ENCODE data around the gene TUBA4A. TPM values are rescaled to one million over a fixed set of nuclear protein-coding genes. Genes with fewer than 3 reads are reported as not detected.

TUBA4A gene
- total and polyA plus RNA-seq, 7 donors = 47.1 to 109 (median 74.4) TPM

DNA sequence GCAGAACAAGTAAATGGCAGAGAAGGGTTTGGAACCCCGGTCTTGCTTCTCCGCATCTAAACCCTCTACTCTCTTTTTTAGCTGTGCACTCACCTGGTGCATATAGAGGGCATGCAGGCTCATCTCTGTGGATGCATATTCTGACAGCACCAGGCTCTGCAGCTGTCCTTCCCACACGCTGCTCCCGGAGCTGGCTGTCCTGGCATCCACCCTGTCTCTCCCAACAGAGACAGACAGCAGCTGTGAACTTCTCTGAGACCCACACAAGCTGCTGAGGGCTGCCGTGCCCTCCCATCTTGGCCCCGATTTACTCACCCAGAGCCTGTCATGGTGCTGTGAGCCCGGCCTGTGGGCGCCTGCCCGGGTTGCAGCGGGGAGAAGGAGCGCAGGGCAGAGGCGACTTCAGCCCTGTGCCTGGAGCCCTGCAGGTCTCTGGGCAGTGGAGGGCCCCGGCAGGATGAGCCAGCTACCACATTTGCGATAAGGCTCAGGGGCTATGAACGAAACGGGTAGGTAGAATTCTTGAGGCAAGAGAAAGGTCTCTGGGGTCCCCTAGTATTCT is 31.7 kb downstream of the TUBA4A start:
- DNase-seq = no peak
- intact Hi-C loops (cut with DNase I) = loop anchor here (10.0 kb wide), 1 partner anchor 163 kb away; the partner anchor contains the start of gene DNPEP
- no peak for TF ChIP-seq POLR2AphosphoS5 (IDR thresholded peaks at IDR 0.05)
- WGBS, 2 donors = 95 to 96% methylated on average over 16 of the region's 16 CpGs
- no peaks in the 10 kb centered on the region for H3K27me3 ChIP-seq
- H3K36me3 ChIP-seq = peaks cover 56 to 74% (median 61%) of the 10 kb centered on the region in 4 donors
- peaks cover 0 to 31% (median 28%) of the 10 kb centered on the region in 4 donors for H3K4me1 ChIP-seq
- H3K27ac ChIP-seq = no peak overlapping the region
- H3K4me3 ChIP-seq = no peak overlapping the region
- H3K9me3 ChIP-seq = no peaks in the 10 kb centered on the region

DNA sequence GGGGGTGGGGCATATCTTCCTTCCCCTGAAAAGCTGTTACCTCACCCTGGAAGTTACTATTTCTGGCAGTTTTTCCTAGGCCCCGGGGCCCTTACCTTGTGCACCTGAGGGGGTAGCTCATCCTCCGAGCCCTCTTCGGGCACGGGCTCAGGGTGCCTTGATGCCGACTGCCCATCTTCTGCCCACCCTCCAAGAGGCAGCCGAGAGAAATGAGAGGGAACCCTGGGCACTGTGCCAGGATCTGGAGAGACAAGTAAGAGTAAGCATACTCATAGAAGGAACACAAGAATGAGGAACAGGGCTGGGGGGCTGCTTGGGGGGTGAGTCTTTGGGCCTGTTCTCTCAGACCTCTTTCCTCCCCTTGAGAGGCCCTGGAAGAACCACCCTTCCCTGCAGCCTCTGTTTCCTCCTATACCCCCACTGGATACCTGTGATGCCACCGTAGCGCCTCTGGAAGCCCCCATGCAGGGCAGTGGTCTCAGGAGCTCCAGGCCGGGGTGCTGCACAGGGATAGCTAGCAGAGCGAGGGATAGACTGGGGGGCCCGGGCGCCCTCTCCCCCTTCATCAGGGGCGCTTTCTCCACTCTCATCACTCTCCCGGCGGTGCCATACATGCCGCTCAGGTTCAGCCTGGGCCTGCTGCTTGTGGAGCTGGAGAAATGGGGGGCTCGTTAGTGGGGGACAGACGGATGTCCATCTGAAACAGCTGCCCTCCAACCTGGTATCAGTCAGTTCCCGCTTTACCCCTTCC is 32.9 kb downstream of the TUBA4A start:
- peaks cover 56 to 62% (median 59%) of the 10 kb centered on the region in 4 donors for H3K36me3 ChIP-seq
- DNase-seq = no peak
- H3K27ac ChIP-seq = peak overlapping the region in 1 of 4 donors; percentile 8
- H3K9me3 ChIP-seq = no peaks in the 10 kb centered on the region
- H3K4me1 ChIP-seq = peaks cover 0 to 37% (median 32%) of the 10 kb centered on the region in 4 donors
- 95% methylated on average over 19 of the region's 19 CpGs for WGBS, 2 donors
- H3K27me3 ChIP-seq = no peaks in the 10 kb centered on the region
- no peak for TF ChIP-seq EP300 (IDR thresholded peaks at IDR 0.05)
- TF ChIP-seq POLR2AphosphoS5 (IDR thresholded peaks at IDR 0.05) = no peak
- TF ChIP-seq, protein P1, sequence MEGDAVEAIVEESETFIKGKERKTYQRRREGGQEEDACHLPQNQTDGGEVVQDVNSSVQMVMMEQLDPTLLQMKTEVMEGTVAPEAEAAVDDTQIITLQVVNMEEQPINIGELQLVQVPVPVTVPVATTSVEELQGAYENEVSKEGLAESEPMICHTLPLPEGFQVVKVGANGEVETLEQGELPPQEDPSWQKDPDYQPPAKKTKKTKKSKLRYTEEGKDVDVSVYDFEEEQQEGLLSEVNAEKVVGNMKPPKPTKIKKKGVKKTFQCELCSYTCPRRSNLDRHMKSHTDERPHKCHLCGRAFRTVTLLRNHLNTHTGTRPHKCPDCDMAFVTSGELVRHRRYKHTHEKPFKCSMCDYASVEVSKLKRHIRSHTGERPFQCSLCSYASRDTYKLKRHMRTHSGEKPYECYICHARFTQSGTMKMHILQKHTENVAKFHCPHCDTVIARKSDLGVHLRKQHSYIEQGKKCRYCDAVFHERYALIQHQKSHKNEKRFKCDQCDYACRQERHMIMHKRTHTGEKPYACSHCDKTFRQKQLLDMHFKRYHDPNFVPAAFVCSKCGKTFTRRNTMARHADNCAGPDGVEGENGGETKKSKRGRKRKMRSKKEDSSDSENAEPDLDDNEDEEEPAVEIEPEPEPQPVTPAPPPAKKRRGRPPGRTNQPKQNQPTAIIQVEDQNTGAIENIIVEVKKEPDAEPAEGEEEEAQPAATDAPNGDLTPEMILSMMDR (IDR thresholded peaks at IDR 0.05) = no peak
- no peak for TF ChIP-seq POLR2A (IDR thresholded peaks at IDR 0.05)
- H3K4me3 ChIP-seq = no peak overlapping the region
- intact Hi-C loops (cut with DNase I) = loop anchor here (10.0 kb wide), 1 partner anchor 164 kb away; the partner anchor contains the start of gene DNPEP

DNA sequence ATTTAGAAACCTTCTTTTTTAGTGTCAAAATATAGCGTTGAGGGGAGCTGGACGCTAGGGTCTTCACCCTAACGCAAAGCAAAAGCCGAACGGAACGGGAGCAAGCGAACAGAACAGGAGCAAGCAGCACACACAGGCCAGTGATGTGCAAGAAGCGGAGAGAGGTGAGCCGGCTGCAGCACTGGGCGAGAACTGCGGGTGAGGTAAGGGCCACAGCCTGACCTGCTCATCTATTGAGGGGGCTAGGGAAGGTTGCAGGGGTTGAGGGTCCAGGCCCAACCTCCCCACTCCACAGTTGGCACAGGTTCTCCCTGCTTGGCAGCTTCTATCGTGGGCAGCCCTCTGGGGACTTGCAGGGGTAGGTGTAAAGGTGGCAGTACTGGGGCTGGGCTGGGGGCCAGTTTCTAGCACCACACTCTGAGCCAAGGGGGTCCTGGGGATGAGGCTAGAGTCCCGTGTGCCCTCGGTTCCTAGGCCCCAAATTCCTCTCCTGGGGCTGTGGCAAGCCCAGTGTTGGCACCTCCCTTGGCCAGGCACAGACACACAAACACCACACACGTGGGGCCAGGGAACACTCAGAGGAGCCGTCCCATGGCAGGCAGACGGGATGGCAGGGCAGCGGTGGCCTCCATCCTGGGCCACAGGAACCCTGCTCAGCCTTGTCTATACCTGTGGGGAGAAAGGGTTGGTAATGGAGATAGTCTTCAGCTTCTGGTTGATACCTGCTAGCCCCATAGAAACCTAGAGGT is 33.8 kb downstream of the TUBA4A start:
- H3K4me3 ChIP-seq = no peak overlapping the region
- H3K36me3 ChIP-seq = peaks cover 47 to 58% (median 55%) of the 10 kb centered on the region in 4 donors
- no peak for DNase-seq

DNA sequence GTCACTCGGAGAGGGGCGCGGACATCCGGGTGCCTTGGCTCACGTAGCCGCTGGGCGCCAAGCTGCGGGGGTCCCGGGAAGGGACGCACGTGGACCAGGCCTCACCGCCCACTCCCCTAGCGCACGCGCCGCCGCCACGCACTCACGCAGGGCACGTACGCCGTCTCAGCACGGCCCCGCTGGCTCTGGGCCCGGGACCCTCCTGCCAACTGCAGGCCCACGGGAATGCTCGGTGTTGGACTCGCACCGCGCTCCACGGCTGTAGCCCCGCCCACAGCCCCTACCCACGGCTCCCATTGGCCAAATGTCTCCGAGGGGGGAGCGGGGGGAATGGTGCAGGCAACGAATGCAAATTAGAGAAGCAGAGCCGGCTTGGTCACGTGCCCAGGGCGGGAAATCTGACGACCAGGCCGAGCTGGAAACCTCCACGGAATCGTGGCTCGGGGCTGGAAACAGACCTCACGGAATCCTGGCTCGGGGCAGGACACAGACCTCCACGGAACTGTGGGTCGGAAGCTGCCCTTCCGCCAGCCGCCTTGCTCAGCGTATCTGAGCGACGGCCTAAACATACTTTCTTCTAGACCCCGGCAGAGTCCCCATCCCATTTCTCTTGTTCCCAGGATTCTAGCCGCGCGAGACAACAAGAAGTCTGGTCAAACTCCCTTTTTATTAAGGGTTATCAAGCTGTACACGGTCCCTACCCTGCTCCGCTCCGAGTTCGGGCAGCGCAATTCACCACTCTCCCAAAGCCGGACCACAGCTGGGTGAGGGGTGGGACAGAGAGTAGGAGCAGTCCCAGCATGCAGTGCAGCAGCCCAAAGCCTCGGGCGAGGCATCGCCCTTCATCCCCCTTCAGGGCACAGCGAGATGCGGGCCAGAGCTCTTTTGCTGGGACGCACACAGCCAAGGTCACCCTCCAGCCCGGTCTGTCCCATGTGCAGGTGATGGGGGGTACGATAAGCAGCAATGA is 34.7 kb downstream of the TUBA4A start, which contains the start of gene ABCB6:
Gene ABCB6 (minus strand): TSS at position 227 of the 970 bp plus-strand sequence. CDS start 285 bp downstream, outside the sequence.
- H3K27ac ChIP-seq = peak within 1 kb of the TSS; percentile 84 to 98 (median 96)
- no peaks in the 10 kb centered on the region for H3K9me3 ChIP-seq
- peak within 1 kb of the TSS; percentile 41 to 62 (median 54) for H3K4me3 ChIP-seq
- peak; percentile 99 for DNase-seq
- 15 to 24% methylated on average over 71 of the region's 71 CpGs for WGBS, 2 donors
- TF ChIP-seq POLR2A (IDR thresholded peaks at IDR 0.05) (peak in 1 of 2 donors; percentile 47), POLR2AphosphoS5 (IDR thresholded peaks at IDR 0.05) (peak; percentile 60 to 90 (median 84))
- TF ChIP-seq, protein P1 (IDR thresholded peaks at IDR 0.05) = no peak
- intact Hi-C loops (cut with DNase I) = loop anchor here (1.0 to 5.0 kb wide), 5 partner anchors 10 to 58 kb away; partner anchors contain the start of genes ANKZF1, ATG9A, CNPPD1 and DNAJB2
- peaks cover 0 to 37% (median 32%) of the 10 kb centered on the region in 4 donors for H3K4me1 ChIP-seq
- H3K36me3 ChIP-seq = peaks cover 38 to 56% (median 55%) of the 10 kb centered on the region in 4 donors
- H3K27me3 ChIP-seq = no peaks in the 10 kb centered on the region

More for the DNA sequence above, 33.8 kb downstream of the TUBA4A start:
- WGBS, 2 donors = 95% methylated on average over 18 of the region's 18 CpGs
- H3K27ac ChIP-seq = peak overlapping the region; percentile 84 to 98 (median 96)
- TF ChIP-seq POLR2A (IDR thresholded peaks at IDR 0.05) (no peak), EP300 (IDR thresholded peaks at IDR 0.05) (no peak), POLR2AphosphoS5 (IDR thresholded peaks at IDR 0.05) (no peak)
- TF ChIP-seq, protein P1 (IDR thresholded peaks at IDR 0.05) = no peak
- intact Hi-C loops (cut with DNase I) = loop anchor here (1.0 to 10.0 kb wide), 6 partner anchors 9 to 165 kb away; partner anchors contain the start of genes ANKZF1, ATG9A, CNPPD1 and DNAJB2
- peaks cover 0 to 37% (median 32%) of the 10 kb centered on the region in 4 donors for H3K4me1 ChIP-seq
- no peaks in the 10 kb centered on the region for H3K27me3 ChIP-seq
- no peaks in the 10 kb centered on the region for H3K9me3 ChIP-seq
